Testis (tissue), 2 donors: Measurements from ENCODE around the gene FZD8.

Experiments used
- CTCF ChIP-seq, 3 experiments: fragments of 450-650 bp in 2 of 3; fragments of 200-600 bp in 1 of 3; sonication (generic) in 1 of 3; IDR thresholded peaks; one replicate each; pipeline ENCODE4 v1.5.1; 2016 to 2019; ENCODE audit warnings: antibody characterized with exemption in 3 of 3, mild to moderate bottlenecking in 2 of 3, moderate library complexity in 1 of 3
- POLR2A ChIP-seq: fragments of 450-650 bp; IDR thresholded peaks from one replicate; pipeline ENCODE4 v1.6.1; 2017; ENCODE audit warnings: antibody characterized with exemption, mild to moderate bottlenecking, moderate library complexity

- TF ChIP-seq CTCF (IDR thresholded peaks at IDR 0.05), result no peak
- TF ChIP-seq POLR2A, result no peak
These were observed 10.7 kb upstream of the FZD8 start for GRCh38 chr10:35652824-35653223.
